ENCODE results near the gene SCAMP2. TPM values are rescaled to one million over a fixed set of nuclear protein-coding genes. Genes with fewer than 3 reads are reported as not detected.

SCAMP2 gene
- total RNA-seq, 1 donor from 2014 or later: 56.4 TPM

DNA sequence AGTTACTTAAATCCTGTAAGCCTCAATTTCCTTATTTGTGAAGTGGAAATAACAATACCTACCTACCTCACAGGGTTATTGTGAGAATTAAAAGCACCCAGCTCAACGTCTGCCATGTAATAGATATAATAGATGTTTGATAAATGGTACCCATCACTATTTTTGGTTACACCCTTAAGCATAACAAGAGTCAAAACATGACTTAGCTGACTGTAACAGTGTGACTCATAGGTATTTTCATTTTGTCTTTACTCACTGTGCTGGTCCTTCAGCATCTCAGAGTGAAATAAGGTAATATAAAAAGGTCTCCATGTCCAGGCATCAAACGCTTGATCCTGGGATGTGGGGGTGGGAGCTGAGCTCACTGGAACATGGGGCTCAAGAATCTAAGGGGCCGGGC is 43.7 kb downstream of the SCAMP2 start:
- Histone ChIP-seq H3K4me2 (ENCODE audit: low read length) (no peak overlapping the region), H3K27me3 (ENCODE audit: insufficient read depth, low read length) (peaks cover 29% of the 10 kb centered on the region), H3K9me3 (ENCODE audit: insufficient read depth, low read depth, low read length) (no peaks in the 10 kb centered on the region), H3K27ac (ENCODE audit: low read depth, low read length) (no peak overlapping the region), H3K79me2 (ENCODE audit: insufficient read depth, low read length) (no peaks in the 10 kb centered on the region), H3K36me3 (ENCODE audit: insufficient read depth, low read length) (no peaks in the 10 kb centered on the region), H2AFZ (ENCODE audit: low read depth, low read length) (no peak overlapping the region), H3K4me3 (ENCODE audit: insufficient read depth, low read depth, low read length) (no peak overlapping the region), H3K4me1 (ENCODE audit: insufficient read depth, low read length) (no peaks in the 10 kb centered on the region), H4K20me1 (ENCODE audit: insufficient read depth, low read length) (peaks cover 5% of the 10 kb centered on the region), H3K9ac (ENCODE audit: low read length) (no peak overlapping the region)
- H3K9me3 Mint-ChIP-seq (ENCODE audit: unreplicated experiment): no peaks in the 10 kb centered on the region
- no peak overlapping the region for H3K4me3 Mint-ChIP-seq (ENCODE audit: unreplicated experiment)
- peaks cover 61% of the 10 kb centered on the region for H3K27me3 Mint-ChIP-seq (ENCODE audit: low read depth, unreplicated experiment)
- peaks cover 1% of the 10 kb centered on the region for H3K4me1 Mint-ChIP-seq (ENCODE audit: low read depth, unreplicated experiment)
- peaks cover 3% of the 10 kb centered on the region for H3K36me3 Mint-ChIP-seq (ENCODE audit: low read depth, unreplicated experiment)
- no peak for FAIRE-seq
- no peak for TF ChIP-seq EZH2 (IDR thresholded peaks at IDR 0.05; ENCODE audit: insufficient read depth, low read length)
- TF ChIP-seq, protein P1, sequence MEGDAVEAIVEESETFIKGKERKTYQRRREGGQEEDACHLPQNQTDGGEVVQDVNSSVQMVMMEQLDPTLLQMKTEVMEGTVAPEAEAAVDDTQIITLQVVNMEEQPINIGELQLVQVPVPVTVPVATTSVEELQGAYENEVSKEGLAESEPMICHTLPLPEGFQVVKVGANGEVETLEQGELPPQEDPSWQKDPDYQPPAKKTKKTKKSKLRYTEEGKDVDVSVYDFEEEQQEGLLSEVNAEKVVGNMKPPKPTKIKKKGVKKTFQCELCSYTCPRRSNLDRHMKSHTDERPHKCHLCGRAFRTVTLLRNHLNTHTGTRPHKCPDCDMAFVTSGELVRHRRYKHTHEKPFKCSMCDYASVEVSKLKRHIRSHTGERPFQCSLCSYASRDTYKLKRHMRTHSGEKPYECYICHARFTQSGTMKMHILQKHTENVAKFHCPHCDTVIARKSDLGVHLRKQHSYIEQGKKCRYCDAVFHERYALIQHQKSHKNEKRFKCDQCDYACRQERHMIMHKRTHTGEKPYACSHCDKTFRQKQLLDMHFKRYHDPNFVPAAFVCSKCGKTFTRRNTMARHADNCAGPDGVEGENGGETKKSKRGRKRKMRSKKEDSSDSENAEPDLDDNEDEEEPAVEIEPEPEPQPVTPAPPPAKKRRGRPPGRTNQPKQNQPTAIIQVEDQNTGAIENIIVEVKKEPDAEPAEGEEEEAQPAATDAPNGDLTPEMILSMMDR (IDR thresholded peaks at IDR 0.05; ENCODE audit: insufficient read depth, low read depth, low read length): no peak
- no peak overlapping the region for H3K27ac Mint-ChIP-seq (ENCODE audit: unreplicated experiment)
- DNase-seq (ENCODE audit: low read depth): no peak

DNA sequence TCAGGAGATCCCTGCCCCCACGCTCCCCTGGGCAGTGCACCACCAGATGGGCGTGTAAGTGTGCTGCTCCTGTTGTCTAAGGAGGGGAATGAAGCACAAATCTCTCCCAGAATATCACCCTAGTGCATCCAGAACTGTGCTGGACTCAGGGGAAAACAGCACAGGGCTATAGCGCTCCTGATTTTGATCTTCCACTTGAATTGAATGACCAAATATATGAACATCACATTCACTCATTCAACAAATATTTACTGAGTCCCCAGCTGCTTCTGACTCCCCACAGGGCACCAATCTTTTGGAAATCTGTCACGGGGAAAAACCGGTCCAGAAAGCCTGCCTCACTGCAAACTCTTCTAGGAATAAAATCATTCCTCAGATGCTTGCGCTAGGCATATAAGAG is 44.3 kb downstream of the SCAMP2 start:
- no peak overlapping the region for H3K4me2 ChIP-seq (ENCODE audit: low read length)
- H3K27ac ChIP-seq (ENCODE audit: low read depth, low read length): no peak overlapping the region
- Mint-ChIP-seq H3K27ac (ENCODE audit: unreplicated experiment) (no peak overlapping the region), H3K9me3 (ENCODE audit: unreplicated experiment) (no peaks in the 10 kb centered on the region), H3K36me3 (ENCODE audit: low read depth, unreplicated experiment) (peaks cover 3% of the 10 kb centered on the region), H3K4me1 (ENCODE audit: low read depth, unreplicated experiment) (no peaks in the 10 kb centered on the region), H3K27me3 (ENCODE audit: low read depth, unreplicated experiment) (peaks cover 67% of the 10 kb centered on the region), H3K4me3 (ENCODE audit: unreplicated experiment) (no peak overlapping the region)
- peaks cover 5% of the 10 kb centered on the region for H4K20me1 ChIP-seq (ENCODE audit: insufficient read depth, low read length)
- H3K9ac ChIP-seq (ENCODE audit: low read length): no peak overlapping the region
- FAIRE-seq: no peak
- no peaks in the 10 kb centered on the region for H3K4me1 ChIP-seq (ENCODE audit: insufficient read depth, low read length)
- no peak overlapping the region for H3K4me3 ChIP-seq (ENCODE audit: insufficient read depth, low read depth, low read length)
- no peak for DNase-seq (ENCODE audit: low read depth)
- TF ChIP-seq, protein P1 (IDR thresholded peaks at IDR 0.05; ENCODE audit: insufficient read depth, low read depth, low read length): no peak
- TF ChIP-seq EZH2 (IDR thresholded peaks at IDR 0.05; ENCODE audit: insufficient read depth, low read length): no peak
- H3K9me3 ChIP-seq (ENCODE audit: insufficient read depth, low read depth, low read length): no peaks in the 10 kb centered on the region
- H3K36me3 ChIP-seq (ENCODE audit: insufficient read depth, low read length): no peaks in the 10 kb centered on the region
- no peaks in the 10 kb centered on the region for H3K79me2 ChIP-seq (ENCODE audit: insufficient read depth, low read length)
- peaks cover 29% of the 10 kb centered on the region for H3K27me3 ChIP-seq (ENCODE audit: insufficient read depth, low read length)
- no peak overlapping the region for H2AFZ ChIP-seq (ENCODE audit: low read depth, low read length)

DNA sequence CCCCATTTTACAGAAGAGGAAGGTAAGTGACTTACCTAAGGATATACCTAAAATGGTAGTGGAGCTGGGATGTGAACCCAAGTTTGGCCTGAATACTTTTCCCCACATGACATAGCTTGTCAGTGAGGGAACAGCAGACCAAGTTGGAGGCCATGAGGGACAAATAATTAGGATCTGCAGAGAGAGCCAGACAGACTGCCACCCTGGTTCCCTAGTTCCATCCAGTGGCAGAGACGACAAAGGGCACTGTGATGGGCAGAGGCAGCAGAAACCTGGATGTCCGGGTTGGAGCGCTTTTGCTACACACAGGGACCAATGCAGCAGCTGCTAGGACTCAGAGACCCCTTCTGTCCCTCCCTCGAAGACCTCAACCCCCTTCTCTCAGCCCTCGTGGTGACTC is 45.6 kb downstream of the SCAMP2 start:
- H3K4me3 Mint-ChIP-seq (ENCODE audit: unreplicated experiment): no peak overlapping the region
- H3K9ac ChIP-seq (ENCODE audit: low read length): no peak overlapping the region
- peaks cover 67% of the 10 kb centered on the region for H3K27me3 Mint-ChIP-seq (ENCODE audit: low read depth, unreplicated experiment)
- no peak for FAIRE-seq
- no peaks in the 10 kb centered on the region for H3K9me3 Mint-ChIP-seq (ENCODE audit: unreplicated experiment)
- DNase-seq (ENCODE audit: low read depth): no peak
- no peaks in the 10 kb centered on the region for H3K4me1 Mint-ChIP-seq (ENCODE audit: low read depth, unreplicated experiment)
- no peak overlapping the region for H3K4me3 ChIP-seq (ENCODE audit: insufficient read depth, low read depth, low read length)
- peaks cover 29% of the 10 kb centered on the region for H3K27me3 ChIP-seq (ENCODE audit: insufficient read depth, low read length)
- H4K20me1 ChIP-seq (ENCODE audit: insufficient read depth, low read length): peaks cover 5% of the 10 kb centered on the region
- no peak overlapping the region for H3K27ac ChIP-seq (ENCODE audit: low read depth, low read length)
- no peaks in the 10 kb centered on the region for H3K36me3 ChIP-seq (ENCODE audit: insufficient read depth, low read length)
- H3K9me3 ChIP-seq (ENCODE audit: insufficient read depth, low read depth, low read length): no peaks in the 10 kb centered on the region
- H3K4me1 ChIP-seq (ENCODE audit: insufficient read depth, low read length): no peaks in the 10 kb centered on the region
- H3K79me2 ChIP-seq (ENCODE audit: insufficient read depth, low read length): no peaks in the 10 kb centered on the region
- no peak overlapping the region for H3K27ac Mint-ChIP-seq (ENCODE audit: unreplicated experiment)
- TF ChIP-seq EZH2 (IDR thresholded peaks at IDR 0.05; ENCODE audit: insufficient read depth, low read length): no peak
- TF ChIP-seq, protein P1 (IDR thresholded peaks at IDR 0.05; ENCODE audit: insufficient read depth, low read depth, low read length): no peak
- H3K4me2 ChIP-seq (ENCODE audit: low read length): no peak overlapping the region
- H3K36me3 Mint-ChIP-seq (ENCODE audit: low read depth, unreplicated experiment): no peaks in the 10 kb centered on the region
- no peak overlapping the region for H2AFZ ChIP-seq (ENCODE audit: low read depth, low read length)

Data from astrocyte (in vitro differentiated cells and primary cell).